B cell (primary cell): ENCODE data around the gene SPIRE1. TPM values are rescaled to one million over a fixed set of nuclear protein-coding genes. Genes with fewer than 3 reads are reported as not detected.
"Not testable (repeated sequence)": the region's sequence is repeated elsewhere in the genome, so short reads cannot be mapped to it uniquely, and the experiment has no call there.

Source experiments
- ATAC-seq: fragments of 200-7000 bp; cut with Tn5 transposase; one replicate; pipeline ENCODE4 v1.10.0; 2021; ENCODE audit warnings: low read depth, mild to moderate bottlenecking, moderate number of reproducible peaks, moderate library complexity
- CTCF ChIA-PET: fragments of 350-600 bp; sonication (Branson Sonifier 250); formaldehyde crosslinking; loops from one replicate; lab custom pipeline; 2021; ENCODE audit warnings: antibody characterized with exemption, inconsistent platforms; lab: Charles Lee
- POLR2A ChIA-PET: fragments of 350-600 bp; sonication (Branson Sonifier 250); formaldehyde crosslinking; loops from one replicate; lab custom pipeline; 2021; ENCODE audit warnings: antibody characterized with exemption; lab: Charles Lee
- DNase-seq: peaks from one replicate; pipeline ENCODE4 v3.0.0; 2013
- H2AFZ ChIP-seq: 2 replicates; pipeline ENCODE4 v1.6.1; 2012; ENCODE audit warnings: mild to moderate bottlenecking, low read depth, low read length; ENCODE audit not compliant: insufficient read depth, poor library complexity, severe bottlenecking
- H3K27ac ChIP-seq, 2 donors: 1 replicate in 1 of 2; 2 replicates in 1 of 2; pipeline ENCODE4 v1.5.1; 2012 to 2013; ENCODE audit warnings: low read length in 2 of 2, mild to moderate bottlenecking in 2 of 2, moderate library complexity in 1 of 2
- H3K27me3 ChIP-seq, 4 experiments: fragments of 200-600 bp in 1 of 4; sonication (generic) in 1 of 4; replicated peaks in 1 of 4; 1 replicate in 2 of 4; 2 replicates in 2 of 4; pipeline versions ENCODE4 v1.6.1 to v1.7.0; 2013 to 2016; ENCODE audit warnings: low read length in 3 of 4, mild to moderate bottlenecking in 2 of 4, mixed read lengths in 1 of 4, moderate library complexity in 1 of 4; ENCODE audit not compliant: insufficient read depth in 4 of 4, control insufficient read depth in 3 of 4; ENCODE audit errors: control extremely low read depth in 1 of 4
- H3K36me3 ChIP-seq, 2 experiments: replicated peaks in 1 of 2; 1 replicate in 1 of 2; 2 replicates in 1 of 2; pipeline versions ENCODE4 v1.6.1 to v1.7.1; 2013; ENCODE audit warnings: low read length in 1 of 2; ENCODE audit not compliant: insufficient read depth in 2 of 2, control insufficient read depth in 1 of 2; ENCODE audit errors: control extremely low read depth in 1 of 2, extremely low read depth in 1 of 2
- H3K4me1 ChIP-seq, 2 donors: fragments of 200-600 bp in 1 of 2; sonication (generic) in 1 of 2; 1 replicate in 1 of 2; 2 replicates in 1 of 2; pipeline versions ENCODE4 v1.5.1 to v1.6.1; 2013 to 2017; ENCODE audit warnings: low read length in 2 of 2; ENCODE audit not compliant: control insufficient read depth in 2 of 2, insufficient read depth in 2 of 2
- H3K4me2 ChIP-seq: replicated peaks from 2 replicates; pipeline ENCODE3; 2012; ENCODE audit warnings: mild to moderate bottlenecking, low read depth, low read length; ENCODE audit not compliant: poor library complexity, severe bottlenecking
- H3K4me3 ChIP-seq, 5 experiments: fragments of 200-600 bp in 1 of 5; sonication (generic) in 1 of 5; 1 replicate in 3 of 5; 2 replicates in 2 of 5; pipeline versions ENCODE4 v1.5.1 to v1.7.0; 2011 to 2016; ENCODE audit warnings: low read length in 4 of 5, mild to moderate bottlenecking in 4 of 5, low read depth in 2 of 5, control low read depth in 1 of 5, moderate library complexity in 1 of 5; ENCODE audit not compliant: insufficient read depth in 1 of 5; ENCODE audit errors: control extremely low read depth in 1 of 5, extremely low read depth in 1 of 5
- H3K79me2 ChIP-seq: fragments of 200-600 bp; sonication (generic); one replicate; pipeline ENCODE4 v1.6.0; 2016; ENCODE audit warnings: low read length; ENCODE audit not compliant: control insufficient read depth, insufficient read depth
- H3K9ac ChIP-seq: fragments of 200-600 bp; sonication (generic); 2 replicates; pipeline ENCODE4 v1.6.1; 2017; ENCODE audit warnings: mild to moderate bottlenecking, low read length, moderate library complexity
- H3K9me3 ChIP-seq, 3 donors: one replicate each; pipeline versions ENCODE4 v1.6.1 to v1.7.1; 2013; ENCODE audit warnings: low read length in 2 of 3; ENCODE audit not compliant: control insufficient read depth in 2 of 3, insufficient read depth in 1 of 3; ENCODE audit errors: control extremely low read depth in 1 of 3
- H4K20me1 ChIP-seq: 2 replicates; pipeline ENCODE4 v1.6.0; 2012; ENCODE audit warnings: mild to moderate bottlenecking, low read length; ENCODE audit not compliant: insufficient read depth, control insufficient read depth, poor library complexity, severe bottlenecking
- H3K27ac Mint-ChIP-seq: one replicate; pipeline ENCODE4 v1.8.0; 2021; ENCODE audit warnings: mixed read lengths
- H3K27me3 Mint-ChIP-seq: one replicate; pipeline ENCODE4 v1.8.0; 2021; ENCODE audit warnings: mixed read lengths
- H3K4me1 Mint-ChIP-seq: one replicate; pipeline ENCODE4 v1.8.0; 2021; ENCODE audit warnings: mixed read lengths
- H3K4me3 Mint-ChIP-seq: one replicate; pipeline ENCODE4 v1.8.0; 2021; ENCODE audit warnings: mixed read lengths
- H3K9me3 Mint-ChIP-seq: one replicate; pipeline ENCODE4 v1.8.0; 2022; ENCODE audit warnings: mixed read lengths; ENCODE audit not compliant: insufficient read depth
- CTCF ChIP-seq: fragments of 200-600 bp; IDR thresholded peaks from one replicate; pipeline ENCODE4 v1.8.0; 2022; ENCODE audit warnings: antibody characterized with exemption, mild to moderate bottlenecking
- EZH2 ChIP-seq: IDR thresholded peaks from 2 replicates; pipeline ENCODE4 v1.6.1; 2012; ENCODE audit warnings: borderline replicate concordance, low read depth, mild to moderate bottlenecking, moderate library complexity, low read length; ENCODE audit not compliant: insufficient read depth, poor library complexity, severe bottlenecking
- WGBS: methylation state at CpG from one replicate; pipeline ENCODE4 v1.1.5; 2013; ENCODE audit warnings: missing lambda C conversion rate; ENCODE audit not compliant: insufficient coverage; 5-methylcytosine and 5-hydroxymethylcytosine counted together
- intact Hi-C: fragments of 100-400 bp; cut with micrococcal nuclease; formaldehyde crosslinking; loops from one replicate; pipeline ENCODE4 v1.10.0; 2022
- polyA plus RNA-seq: library from polyadenylated mRNA; depleted of rRNA; stranded (reverse); fragments of >200 nt; gene quantifications from 2 replicates; pipeline ENCODE4 v1.2.3, GENCODE V29; 2012
- total RNA-seq, 2 donors: library from RNA; stranded (reverse); fragments of 120-200 nt in 1 of 2; gene quantifications; 1 replicate in 1 of 2; 2 replicates in 1 of 2; pipeline versions ENCODE4 v1.2.3 to v1.2.4, GENCODE V29; 2013 to 2022

The SPIRE1 gene
- total and polyA plus RNA-seq, 2 donors (not counting 1 experiment from before 2014, with no cell fraction given), result 0.22 to 4.0 TPM

DNA sequence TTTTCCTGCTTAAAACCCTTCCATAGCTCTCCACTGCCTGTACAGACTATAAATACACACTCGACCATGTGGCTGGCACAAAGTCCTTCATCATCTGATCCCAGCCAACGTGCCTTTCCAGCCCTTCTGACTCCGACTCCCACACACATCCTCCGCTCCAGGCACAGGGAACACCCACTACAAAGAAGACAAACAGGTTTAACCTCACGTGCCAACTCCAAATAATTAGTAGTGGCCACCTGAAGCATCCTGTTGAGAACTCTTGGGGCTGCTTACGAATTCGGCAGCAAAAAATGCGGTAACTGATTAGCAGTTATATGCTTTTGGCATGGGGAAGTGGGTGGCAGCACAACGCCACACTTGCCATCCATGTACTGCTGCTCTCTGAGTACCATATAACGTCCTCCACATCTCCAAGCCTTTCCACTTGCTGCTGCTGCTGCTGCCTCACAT lies 12.1 kb downstream of the SPIRE1 start:
- H3K4me3 Mint-ChIP-seq, result no peak overlapping the region

DNA sequence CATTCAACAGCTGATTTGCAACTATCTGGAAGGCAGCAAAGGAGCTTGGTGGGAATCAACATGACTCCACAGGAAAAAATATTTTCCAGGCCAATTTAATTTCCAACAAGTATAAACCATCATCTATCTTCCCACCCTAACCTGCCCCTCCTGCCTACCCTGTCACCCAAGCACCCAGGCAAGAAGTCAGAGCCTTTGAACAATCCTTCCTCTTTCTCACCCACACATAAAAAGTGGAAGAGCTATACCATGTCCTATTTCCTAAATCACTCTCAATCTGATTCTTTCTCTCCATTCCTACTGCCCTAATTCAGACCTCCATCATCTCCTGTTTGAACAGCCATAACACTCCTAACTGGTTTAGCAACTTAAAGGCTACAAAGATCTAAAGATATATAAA lies 12.7 kb downstream of the SPIRE1 start:
- Histone ChIP-seq H3K9ac (no peak overlapping the region), H2AFZ (no peak overlapping the region), H3K4me3 (no peak overlapping the region), H3K27me3 (peaks cover 0 to 7% (median 3%) of the 10 kb centered on the region in 4 experiments), H3K4me1 (no peaks in the 10 kb centered on the region), H3K9me3 (no peaks in the 10 kb centered on the region), H3K27ac (no peak overlapping the region), H4K20me1 (no peaks in the 10 kb centered on the region), H3K4me2 (no peak overlapping the region), H3K36me3 (no peaks in the 10 kb centered on the region), H3K79me2 (no peaks in the 10 kb centered on the region)
- Mint-ChIP-seq H3K9me3 (no peaks in the 10 kb centered on the region), H3K4me3 (no peak overlapping the region), H3K4me1 (no peaks in the 10 kb centered on the region), H3K27me3 (peaks cover 33% of the 10 kb centered on the region), H3K27ac (no peak overlapping the region)
- POLR2A ChIA-PET, result no interaction called here
- TF ChIP-seq CTCF (no peak), EZH2 (no peak)
- DNase-seq (no peak), ATAC-seq (no peak)
- intact Hi-C loops, result no loop called here
- CTCF ChIA-PET, result no interaction called here

More for the DNA sequence above, 12.1 kb downstream of the SPIRE1 start:
- no peak overlapping the region for H3K4me3 ChIP-seq
- no peaks in the 10 kb centered on the region for H4K20me1 ChIP-seq
- H3K4me1 ChIP-seq, result no peaks in the 10 kb centered on the region
- no peaks in the 10 kb centered on the region for H3K36me3 ChIP-seq
- H3K27ac ChIP-seq, result no peak overlapping the region
- peaks cover 29% of the 10 kb centered on the region for H3K27me3 Mint-ChIP-seq
- no peak overlapping the region for H3K4me2 ChIP-seq
- no peak for DNase-seq
- H3K79me2 ChIP-seq, result no peaks in the 10 kb centered on the region
- H2AFZ ChIP-seq, result no peak overlapping the region
- H3K4me1 Mint-ChIP-seq, result no peaks in the 10 kb centered on the region
- H3K27ac Mint-ChIP-seq, result no peak overlapping the region
- H3K9me3 ChIP-seq, result no peaks in the 10 kb centered on the region
- H3K27me3 ChIP-seq, result peaks cover 0 to 7% (median 3%) of the 10 kb centered on the region in 4 experiments
- CTCF ChIA-PET, result no interaction called here
- WGBS, result 94% methylated on average over 6 of the region's 10 CpGs
- POLR2A ChIA-PET, result no interaction called here
- H3K9me3 Mint-ChIP-seq, result no peaks in the 10 kb centered on the region
- H3K9ac ChIP-seq, result no peak overlapping the region
- intact Hi-C loops, result no loop called here
- ATAC-seq, result no peak
- TF ChIP-seq CTCF (no peak), EZH2 (no peak)

DNA sequence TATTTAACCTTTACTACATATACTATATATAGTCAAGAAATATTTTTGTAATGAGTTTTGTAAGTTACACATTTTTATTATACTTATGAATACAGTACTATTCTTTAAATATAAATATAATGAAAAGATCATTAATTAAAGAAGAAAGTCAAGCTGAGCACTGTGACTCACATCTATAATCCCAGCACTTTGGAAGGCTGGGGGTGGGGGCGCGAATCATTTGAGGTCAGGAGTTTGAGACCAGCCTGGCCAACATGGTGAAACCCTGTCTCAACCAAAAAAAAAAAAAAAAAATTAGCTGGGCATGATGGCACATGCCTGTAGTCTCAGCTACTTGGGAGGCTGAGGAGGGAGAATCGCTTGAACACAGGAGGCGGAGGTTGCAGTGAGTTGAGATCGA lies 14.2 kb downstream of the SPIRE1 start:
- CTCF ChIA-PET, result interaction anchor here (0.9 kb wide), 1 partner anchor 253 kb away, joined by 3 read pairs; no protein-coding TSS in a partner anchor

More for the DNA sequence above, 14.2 kb downstream of the SPIRE1 start:
- POLR2A ChIA-PET, H3K36me3 ChIP-seq, H4K20me1 ChIP-seq, H3K79me2 ChIP-seq, DNase-seq, H2AFZ ChIP-seq, ATAC-seq, H3K4me1 Mint-ChIP-seq, H3K4me1 ChIP-seq, H3K9ac ChIP-seq, H3K4me3 Mint-ChIP-seq, H3K4me3 ChIP-seq, H3K9me3 Mint-ChIP-seq, H3K27ac Mint-ChIP-seq, intact Hi-C loops, H3K9me3 ChIP-seq, H3K4me2 ChIP-seq, H3K27ac ChIP-seq, H3K27me3 ChIP-seq: not testable (repeated sequence)
- H3K27me3 Mint-ChIP-seq, result peaks cover 28% of the 10 kb centered on the region
- WGBS, result no CpG with 5 or more reads among the region's 5 CpGs
